Measurements from ENCODE around the gene PAPOLB. TPM values are rescaled to one million over a fixed set of nuclear protein-coding genes. Genes with fewer than 3 reads are reported as not detected.

PAPOLB gene
- total RNA-seq, 1 donor from 2014 or later, result 0.14 TPM

GRCh38 chr7:4842319-4843064 lies 19.3 kb downstream of the PAPOLB start:
- DNase-seq (ENCODE audit: low spot score), result peak; percentile 32

DNA sequence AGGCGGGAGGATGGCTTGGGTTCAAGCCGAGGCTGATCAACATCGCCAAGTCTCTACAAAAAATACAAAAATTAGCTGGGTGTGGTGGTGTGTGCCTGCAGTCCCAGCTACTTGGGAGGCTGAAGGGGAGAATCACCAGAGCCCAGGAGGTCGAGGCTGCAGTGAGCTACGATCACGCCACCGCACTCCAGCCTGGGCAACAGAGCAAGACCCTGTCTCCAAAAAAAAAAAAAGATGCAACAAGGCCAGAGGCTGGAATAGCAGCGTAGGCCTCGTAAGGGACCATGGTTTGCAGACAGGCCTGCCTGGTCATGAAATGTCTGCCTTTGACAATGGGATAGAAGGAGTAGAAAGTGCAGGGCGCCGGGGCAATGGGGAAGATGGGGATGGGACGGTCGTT lies 20.0 kb downstream of the PAPOLB start:
- no peak for DNase-seq (ENCODE audit: low spot score)

- DNase-seq (ENCODE audit: low spot score), result no peak
Observed at GRCh38 chr7:4841007-4841784, 20.6 kb downstream of the PAPOLB start.

- no peak for DNase-seq (ENCODE audit: low spot score)
Observed at GRCh38 chr7:4840079-4840501, 21.7 kb downstream of the PAPOLB start.

DNA sequence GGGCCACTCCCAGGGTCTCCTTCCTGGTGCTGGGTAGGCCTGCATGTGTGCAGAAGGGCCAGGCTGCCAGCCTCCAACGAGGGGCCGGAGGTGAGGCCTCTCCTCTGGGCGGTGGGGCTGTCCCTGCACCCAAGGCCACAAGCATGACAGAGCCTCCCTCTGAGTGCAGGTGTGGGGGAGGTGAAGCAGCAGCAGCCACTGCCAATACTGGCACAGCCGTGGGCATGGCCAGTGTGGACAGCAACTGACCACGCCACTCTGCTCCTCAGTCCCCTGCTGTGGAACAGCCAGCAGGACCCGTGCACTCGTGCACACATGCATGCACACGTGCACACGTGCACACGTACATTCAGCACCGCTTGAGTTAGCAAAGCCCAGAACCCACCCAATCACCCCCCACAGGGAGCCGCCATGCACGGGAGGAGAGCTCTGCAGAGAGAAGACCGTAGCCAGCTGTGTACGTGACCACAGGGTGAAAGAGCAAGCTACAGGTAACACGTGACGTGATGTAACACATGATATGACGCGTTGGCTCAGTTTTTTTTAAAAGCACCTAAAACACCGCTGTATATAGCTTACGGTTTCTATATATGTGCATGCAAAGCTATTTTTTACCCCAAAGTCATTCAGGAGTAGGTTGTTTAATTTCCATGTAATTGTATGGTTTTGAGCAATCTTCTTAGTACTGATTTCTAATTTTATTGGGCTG lies 23.1 kb downstream of the PAPOLB start:
- DNase-seq (ENCODE audit: low spot score), result no peak

GRCh38 chr7:4837803-4838625 lies 23.8 kb downstream of the PAPOLB start:
- no peak for DNase-seq (ENCODE audit: low spot score)

GRCh38 chr7:4837041-4837802 lies 24.6 kb downstream of the PAPOLB start:
- DNase-seq (ENCODE audit: low spot score), result no peak

DNA sequence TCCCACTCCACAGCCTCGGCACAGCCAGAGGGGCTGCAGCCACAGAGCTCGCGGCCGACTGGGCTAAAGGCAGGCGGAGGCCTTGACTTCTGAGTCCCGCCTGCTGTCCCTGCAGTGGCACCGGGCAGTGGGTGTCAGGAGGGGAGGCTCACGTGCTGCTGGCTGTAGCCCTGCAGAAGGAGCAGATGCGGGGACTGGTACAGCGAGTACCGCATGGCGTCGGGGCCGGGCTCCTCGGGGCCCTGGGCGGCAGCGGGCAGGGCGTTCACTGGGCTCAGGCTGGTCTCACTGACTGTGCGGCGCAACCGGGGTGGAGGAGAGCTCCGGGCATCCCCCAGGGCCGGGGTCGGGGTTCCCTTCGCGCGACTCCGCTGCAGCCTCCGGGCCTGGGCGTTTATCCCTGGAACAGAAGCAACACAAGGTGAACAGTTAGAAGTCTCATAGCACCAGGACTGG lies 25.6 kb downstream of the PAPOLB start:
- no peak for DNase-seq (ENCODE audit: low spot score)

GRCh38 chr7:4835398-4836205 lies 26.2 kb downstream of the PAPOLB start:
- DNase-seq (ENCODE audit: low spot score), result no peak

GRCh38 chr7:4834601-4835397 lies 27.0 kb downstream of the PAPOLB start:
- no peak for DNase-seq (ENCODE audit: low spot score)

DNA sequence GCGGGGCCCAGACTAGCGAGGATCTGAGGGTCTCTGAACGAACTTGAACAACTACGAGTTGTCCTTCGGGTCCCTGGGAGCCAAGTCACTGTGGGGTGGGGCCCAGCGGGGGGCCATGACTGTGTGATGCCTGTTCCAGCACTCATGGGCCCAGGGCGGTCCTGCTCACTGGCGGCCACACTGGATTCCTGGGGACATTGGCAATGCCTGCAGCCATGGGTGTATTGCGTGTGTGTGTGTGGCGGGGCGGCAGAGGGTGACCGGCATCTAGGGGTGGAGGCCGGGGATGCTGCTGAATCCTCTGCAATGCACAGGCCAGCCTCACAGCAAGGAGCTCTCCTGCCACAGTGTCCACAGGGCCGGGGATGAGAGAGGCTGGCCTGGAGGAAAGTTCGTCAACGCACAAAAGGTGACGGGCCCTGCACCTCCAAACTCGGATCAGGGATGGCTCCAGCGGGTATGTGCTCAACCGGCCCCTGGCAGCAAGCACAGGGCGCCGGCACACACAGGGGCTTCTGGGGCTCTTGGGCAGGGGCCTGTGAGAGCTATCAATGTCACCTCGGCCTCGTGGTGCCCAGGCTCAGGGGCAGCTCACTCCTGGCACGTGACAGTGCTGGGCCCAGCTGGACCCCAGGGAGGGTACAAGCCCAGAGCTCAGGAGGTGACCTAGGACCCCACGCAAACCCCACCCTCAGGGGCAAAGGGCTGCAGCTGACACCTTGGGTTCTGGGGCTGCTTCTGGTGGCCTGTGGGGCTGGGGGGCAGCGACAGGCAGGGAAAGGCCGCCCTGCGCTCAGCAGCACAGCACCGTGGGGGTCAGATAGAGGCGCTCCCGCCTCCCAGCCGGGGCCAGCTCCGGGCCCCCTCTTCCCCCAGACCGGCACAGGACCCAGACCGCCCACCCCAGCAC lies 27.9 kb downstream of the PAPOLB start:
- DNase-seq (ENCODE audit: low spot score), result no peak

DNA sequence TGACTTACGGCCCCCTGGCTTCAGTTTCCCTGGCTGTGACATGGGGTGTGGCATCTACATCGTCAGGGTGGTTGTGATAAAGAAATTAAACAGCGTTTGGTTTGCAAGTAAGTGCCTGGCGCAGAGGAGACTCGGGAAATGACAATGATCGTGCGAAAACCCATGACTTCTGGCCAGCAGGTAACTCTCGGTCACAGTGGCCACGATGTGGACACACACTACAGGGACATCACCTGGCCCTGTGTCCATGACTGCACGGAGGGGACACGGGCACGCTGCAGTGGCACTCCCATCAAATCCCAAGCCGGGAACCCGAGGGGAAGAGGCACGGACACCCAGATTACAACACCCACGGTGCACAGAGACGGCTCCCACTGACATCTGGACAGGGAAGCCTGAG lies 28.7 kb downstream of the PAPOLB start:
- no peak for DNase-seq (ENCODE audit: low spot score)

DNA sequence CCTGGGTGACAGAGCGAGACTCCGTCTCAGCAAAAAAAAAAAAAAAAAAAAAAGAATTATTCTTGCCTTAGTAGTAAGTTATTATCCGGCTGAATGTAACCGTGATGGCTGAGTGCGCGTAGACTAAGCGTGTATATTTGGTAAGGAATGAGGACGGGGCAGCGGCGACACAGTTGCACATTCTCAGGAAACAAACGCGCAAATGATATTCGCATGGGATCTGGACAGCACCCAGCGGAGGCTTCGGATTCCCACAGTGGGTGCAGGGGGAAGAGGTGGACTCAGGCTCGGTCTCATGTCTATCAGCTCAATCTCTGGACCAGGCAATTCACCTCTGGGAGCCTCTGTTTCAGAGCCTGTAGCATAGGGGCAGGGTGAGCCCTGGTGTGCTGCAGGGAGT lies 29.1 kb downstream of the PAPOLB start:
- DNase-seq (ENCODE audit: low spot score), result no peak

DNA sequence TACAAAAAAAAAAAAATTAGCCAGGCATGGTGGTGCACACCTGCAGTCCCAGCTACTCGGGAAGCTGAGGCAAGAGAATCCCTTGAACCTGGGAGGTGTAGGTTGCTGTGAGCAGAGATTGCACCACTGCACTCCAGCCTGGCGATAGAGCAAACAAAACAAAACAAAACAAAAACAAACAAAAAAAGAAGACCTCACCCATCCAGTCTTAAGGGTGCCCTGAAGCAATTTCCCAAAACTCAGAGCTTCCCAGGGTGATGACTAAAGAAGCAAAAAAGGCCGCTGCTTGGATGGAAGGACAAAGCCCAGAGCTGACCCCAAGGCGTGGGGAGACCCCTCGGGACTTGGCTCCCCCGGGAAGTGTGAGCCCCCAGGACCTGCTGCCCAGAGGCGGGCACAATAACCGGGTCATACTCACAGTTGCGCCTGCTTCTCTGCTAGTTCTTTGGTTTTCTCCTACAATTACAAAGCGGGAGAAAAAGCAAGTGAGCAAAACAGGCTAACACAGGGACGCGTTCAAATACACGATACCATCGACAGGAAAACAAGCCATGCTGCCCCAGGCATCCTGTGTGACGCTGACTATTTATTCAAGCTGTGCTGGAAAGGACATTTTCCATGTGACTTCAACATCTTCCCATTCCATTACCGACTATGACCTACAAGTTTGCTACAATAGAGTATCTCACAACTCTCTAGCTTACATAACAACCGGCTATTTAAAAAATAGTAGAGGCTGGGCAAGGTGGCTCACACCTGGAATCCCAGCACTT lies 29.9 kb downstream of the PAPOLB start:
- no peak for DNase-seq (ENCODE audit: low spot score)

GRCh38 chr7:4830176-4830575 lies 31.7 kb downstream of the PAPOLB start:
- DNase-seq (ENCODE audit: low spot score), result peak; percentile 59

- no peak for DNase-seq (ENCODE audit: low spot score)
Observed at GRCh38 chr7:4828720-4829383, 33.0 kb downstream of the PAPOLB start.

DNA sequence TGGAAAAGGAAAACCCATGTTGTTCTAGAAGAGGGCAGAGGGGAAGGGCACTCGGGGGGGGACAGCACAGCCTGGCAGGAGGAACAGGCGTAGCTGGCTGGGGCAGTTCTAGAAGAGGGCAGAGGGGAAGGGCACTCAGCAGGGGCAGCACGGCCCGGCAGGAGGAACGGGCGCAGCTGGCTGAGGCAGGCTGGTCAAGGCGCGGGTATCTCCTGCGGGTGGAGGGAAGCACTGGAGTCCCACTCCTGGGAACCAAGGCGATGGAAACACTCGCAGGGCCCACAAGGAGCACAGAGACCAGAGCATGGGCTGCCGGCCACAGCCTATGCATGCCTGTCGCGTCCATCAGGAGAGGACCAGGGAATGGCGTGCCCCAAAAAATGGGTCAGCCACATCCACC lies 36.7 kb downstream of the PAPOLB start:
- no peak for DNase-seq (ENCODE audit: low spot score)

Measured in mucosa of gallbladder (tissue), 1 donor.